CD4-positive, alpha-beta T cell treated with Interleukin-15 for 1 hour (primary cell): ENCODE data around the gene ZNF850.
"Not testable (repeated sequence)": the region's sequence is repeated elsewhere in the genome, so short reads cannot be mapped to it uniquely, and the experiment has no call there.

ENCODE experiments used
- DNase-seq: peaks from one replicate; pipeline ENCODE4 v3.0.0-alpha.2; 2020

The ZNF850 gene

GRCh38 chr19:36772311-36773222, at the start of gene ZNF850:
Gene ZNF850 (minus strand): TSS chr19:36772807. CDS start chr19:36762606, 10,201 bp downstream.
- peak; percentile 92 for DNase-seq

GRCh38 chr19:36821758-36822157, 49.2 kb upstream of the ZNF850 start:
- no peak for DNase-seq

GRCh38 chr19:36819130-36819630, 46.6 kb upstream of the ZNF850 start:
- no peak for DNase-seq

GRCh38 chr19:36807029-36807428, 34.4 kb upstream of the ZNF850 start:
- DNase-seq = no peak

- DNase-seq = no peak
Observed at GRCh38 chr19:36805364-36805763, 32.8 kb upstream of the ZNF850 start.

GRCh38 chr19:36797786-36798108, 25.1 kb upstream of the ZNF850 start:
- DNase-seq = no peak

- no peak for DNase-seq
Observed at GRCh38 chr19:36796714-36796992, 24.0 kb upstream of the ZNF850 start.

- peak; percentile 40 for DNase-seq
Observed at GRCh38 chr19:36791420-36792141, 19.0 kb upstream of the ZNF850 start.

GRCh38 chr19:36775768-36776167, 3.2 kb upstream of the ZNF850 start:
- no peak for DNase-seq

- no peak for DNase-seq
Observed at GRCh38 chr19:36773223-36773579, 594 bp upstream of the ZNF850 start.

GRCh38 chr19:36771261-36772231, 1.1 kb downstream of the ZNF850 start:
- DNase-seq = peak; percentile 71

GRCh38 chr19:36750066-36750691, 22.4 kb downstream of the ZNF850 start:
- DNase-seq = no peak

- DNase-seq = not testable (repeated sequence)
Observed at GRCh38 chr19:36749613-36750012, 23.0 kb downstream of the ZNF850 start.

- DNase-seq = no peak
Observed at GRCh38 chr19:36748431-36749275, 24.0 kb downstream of the ZNF850 start.

- no peak for DNase-seq
Observed at GRCh38 chr19:36747750-36748149, 24.9 kb downstream of the ZNF850 start.

GRCh38 chr19:36745870-36746269, 26.7 kb downstream of the ZNF850 start:
- DNase-seq = no peak

- not testable (repeated sequence) for DNase-seq
Observed at GRCh38 chr19:36736166-36736565, 36.4 kb downstream of the ZNF850 start.

- DNase-seq = no peak
Observed at GRCh38 chr19:36719687-36720556, 52.7 kb downstream of the ZNF850 start.

- DNase-seq = no peak
Observed at GRCh38 chr19:36709423-36709822, 63.2 kb downstream of the ZNF850 start.

GRCh38 chr19:36707134-36707533, 65.5 kb downstream of the ZNF850 start:
- no peak for DNase-seq

GRCh38 chr19:36688058-36688457, 84.5 kb downstream of the ZNF850 start:
- no peak for DNase-seq
